GM19324 (cell line): ENCODE data around the gene S1PR4.
"Not testable (repeated sequence)": the region's sequence is repeated elsewhere in the genome, so short reads cannot be mapped to it uniquely, and the experiment has no call there.

Experiments used
- ATAC-seq: cut with Tn5 transposase; IDR thresholded peaks from one replicate; pipeline ENCODE4 v1.9.1; 2021; ENCODE audit warnings: mild to moderate bottlenecking, moderate library complexity; ENCODE audit not compliant: unreplicated experiment, low FRiP score

S1PR4 gene

DNA sequence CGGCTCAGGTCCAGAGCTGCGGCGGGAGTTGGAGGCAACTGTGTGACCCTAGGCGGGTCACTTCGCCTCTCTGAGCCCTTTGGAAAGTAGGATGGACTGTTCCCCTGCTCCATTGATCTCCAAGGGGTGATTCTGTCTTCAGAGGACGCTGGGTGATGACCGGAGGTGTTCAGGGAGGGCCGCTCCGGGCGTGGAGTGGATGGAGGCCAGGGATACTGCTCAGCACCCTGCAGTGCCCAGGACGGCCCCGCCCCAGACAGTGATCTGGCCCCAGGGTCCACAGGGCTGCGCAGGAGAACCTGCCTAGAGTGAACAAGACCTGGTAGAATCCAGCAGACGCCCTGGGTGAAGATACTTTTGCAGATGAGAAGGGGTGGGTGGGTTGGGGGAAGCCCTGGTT is 14.1 kb downstream of the S1PR4 start:
- ATAC-seq, result no peak

GRCh38 chr19:3193256-3194105 is 14.9 kb downstream of the S1PR4 start:
- no peak for ATAC-seq

GRCh38 chr19:3194106-3195087 is 15.8 kb downstream of the S1PR4 start:
- ATAC-seq, result no peak

DNA sequence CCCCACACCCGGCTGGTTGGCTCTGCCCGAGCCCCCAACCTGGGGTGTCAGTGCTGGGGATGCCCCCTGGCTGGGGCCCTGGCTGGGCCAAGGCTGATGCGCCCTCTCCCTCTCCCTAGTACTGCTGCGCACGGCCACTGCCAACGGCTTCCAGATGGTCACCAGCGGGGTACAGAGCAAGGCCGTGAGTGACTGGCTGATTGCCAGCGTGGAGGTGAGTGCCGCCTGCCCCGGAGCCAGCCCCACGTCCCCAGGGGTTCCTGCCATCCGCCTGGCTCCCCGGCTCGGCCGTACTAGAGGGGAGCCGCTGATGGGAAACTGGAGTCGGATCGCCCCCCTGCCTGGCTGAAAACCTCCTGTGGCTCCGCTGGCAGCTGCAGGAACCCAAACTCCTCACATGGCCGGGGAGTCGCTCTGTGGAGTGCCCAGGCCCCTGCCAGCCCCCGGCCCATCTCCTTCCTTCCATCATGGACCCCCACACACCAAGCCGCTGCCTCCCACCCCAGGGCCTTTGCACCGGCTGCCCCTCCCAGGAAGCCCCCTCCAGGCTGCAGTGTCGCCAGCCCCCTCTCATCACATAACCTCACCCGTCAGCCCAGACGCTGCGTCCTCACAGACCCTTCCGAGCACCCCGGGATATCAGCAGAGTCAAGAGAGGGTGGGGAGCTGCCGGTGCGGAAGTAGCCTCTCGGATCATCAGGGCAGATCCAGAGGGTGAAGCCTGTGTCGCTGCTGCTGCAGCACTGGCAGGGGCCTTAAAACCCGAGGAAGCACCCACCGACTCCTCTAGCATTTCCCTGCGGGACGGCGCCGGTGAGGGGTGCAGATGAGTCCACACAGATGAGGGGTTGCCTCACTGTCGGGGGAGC is 17.7 kb downstream of the S1PR4 start:
- no peak for ATAC-seq

GRCh38 chr19:3196933-3197205 is 18.3 kb downstream of the S1PR4 start:
- no peak for ATAC-seq

GRCh38 chr19:3198901-3199700 is 20.5 kb downstream of the S1PR4 start:
- no peak for ATAC-seq

DNA sequence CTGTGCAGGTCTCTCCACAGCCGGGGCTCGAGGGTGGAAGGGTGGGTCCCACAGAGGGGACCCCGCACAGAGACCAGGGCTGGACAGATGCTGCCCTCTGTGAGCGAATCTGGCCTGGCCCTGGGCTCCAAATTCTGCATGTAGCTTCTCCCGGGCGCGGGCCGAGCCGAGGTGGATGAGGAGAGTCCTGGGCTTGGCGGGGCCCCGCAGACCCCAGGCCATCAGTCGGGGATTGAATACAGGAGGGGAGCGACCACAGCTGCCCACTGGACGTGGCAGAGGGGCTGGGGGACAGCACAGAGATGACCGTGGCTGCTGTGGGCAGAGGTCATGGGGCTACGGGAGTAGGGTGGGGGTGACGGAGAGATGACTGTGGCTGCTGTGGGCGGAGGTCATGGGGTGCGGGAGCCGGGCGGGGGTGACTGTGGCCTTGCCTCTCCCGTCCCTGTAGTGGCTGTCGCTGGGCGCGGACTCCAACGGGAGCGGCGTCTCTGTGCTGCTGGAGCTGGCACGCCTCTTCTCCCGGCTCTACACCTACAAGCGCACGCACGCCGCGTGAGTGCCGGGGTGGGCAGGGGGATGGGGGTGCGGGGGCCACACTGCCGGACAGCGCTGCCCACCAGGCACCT is 22.6 kb downstream of the S1PR4 start:
- no peak for ATAC-seq

GRCh38 chr19:3201911-3202310 is 23.3 kb downstream of the S1PR4 start:
- no peak for ATAC-seq

GRCh38 chr19:3202346-3202745 is 23.8 kb downstream of the S1PR4 start:
- no peak for ATAC-seq

DNA sequence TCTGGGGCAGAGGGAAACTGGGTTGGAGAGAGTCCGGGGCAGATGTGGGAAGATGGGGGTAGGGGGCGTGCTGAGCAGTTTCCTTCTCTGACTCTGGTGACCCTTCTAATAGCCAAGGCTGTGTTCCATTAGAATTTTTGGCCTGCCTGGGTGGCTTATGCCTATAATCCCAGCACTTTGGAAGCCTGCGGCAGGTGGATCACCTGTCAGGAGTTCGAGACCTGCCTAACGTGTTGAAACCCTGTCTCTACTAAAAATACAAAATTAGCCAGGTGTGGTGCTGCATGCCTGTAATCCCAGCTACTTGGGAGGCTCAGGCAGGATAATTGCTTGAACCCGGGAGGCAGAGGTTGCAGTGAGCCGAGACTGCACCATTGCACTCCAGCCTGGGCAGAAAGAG is 24.3 kb downstream of the S1PR4 start:
- ATAC-seq, result not testable (repeated sequence)

DNA sequence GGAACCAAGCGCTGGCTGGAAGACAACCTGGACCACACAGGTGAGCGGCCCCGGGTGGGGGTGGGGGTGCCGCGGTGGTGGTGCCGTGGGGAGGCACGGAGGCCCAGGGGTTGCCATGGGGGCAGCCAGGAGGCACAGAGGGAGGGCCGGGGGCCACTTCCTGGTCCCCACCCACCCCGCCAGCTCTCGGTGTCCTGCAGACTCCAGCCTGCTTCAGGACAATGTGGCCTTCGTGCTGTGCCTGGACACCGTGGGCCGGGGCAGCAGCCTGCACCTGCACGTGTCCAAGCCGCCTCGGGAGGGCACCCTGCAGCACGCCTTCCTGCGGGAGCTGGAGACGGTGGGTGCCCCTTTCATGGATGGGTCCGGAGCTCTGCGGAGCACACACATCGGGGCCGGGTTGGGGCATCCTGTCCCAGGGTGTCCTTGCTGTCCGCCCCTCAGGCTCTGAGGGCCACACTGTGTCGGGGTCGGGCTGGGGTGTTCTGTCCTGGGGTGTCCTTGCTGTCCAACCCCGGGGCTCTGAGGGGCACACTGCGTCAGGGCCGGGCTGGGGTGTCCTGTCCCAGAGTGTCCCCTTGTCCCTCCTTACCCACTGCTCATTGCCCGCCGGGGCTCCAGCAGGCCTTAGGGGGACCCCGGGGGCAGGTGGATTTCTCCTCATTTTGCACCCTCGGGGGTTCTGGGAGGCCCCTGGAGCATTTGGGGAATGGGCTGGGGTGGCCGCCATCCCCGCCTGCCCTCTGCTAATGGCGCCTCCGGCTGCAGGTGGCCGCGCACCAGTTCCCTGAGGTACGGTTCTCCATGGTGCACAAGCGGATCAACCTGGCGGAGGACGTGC is 25.5 kb downstream of the S1PR4 start:
- no peak for ATAC-seq

- no peak for ATAC-seq
Measured at GRCh38 chr19:3204646-3205275, 26.2 kb downstream of the S1PR4 start.

DNA sequence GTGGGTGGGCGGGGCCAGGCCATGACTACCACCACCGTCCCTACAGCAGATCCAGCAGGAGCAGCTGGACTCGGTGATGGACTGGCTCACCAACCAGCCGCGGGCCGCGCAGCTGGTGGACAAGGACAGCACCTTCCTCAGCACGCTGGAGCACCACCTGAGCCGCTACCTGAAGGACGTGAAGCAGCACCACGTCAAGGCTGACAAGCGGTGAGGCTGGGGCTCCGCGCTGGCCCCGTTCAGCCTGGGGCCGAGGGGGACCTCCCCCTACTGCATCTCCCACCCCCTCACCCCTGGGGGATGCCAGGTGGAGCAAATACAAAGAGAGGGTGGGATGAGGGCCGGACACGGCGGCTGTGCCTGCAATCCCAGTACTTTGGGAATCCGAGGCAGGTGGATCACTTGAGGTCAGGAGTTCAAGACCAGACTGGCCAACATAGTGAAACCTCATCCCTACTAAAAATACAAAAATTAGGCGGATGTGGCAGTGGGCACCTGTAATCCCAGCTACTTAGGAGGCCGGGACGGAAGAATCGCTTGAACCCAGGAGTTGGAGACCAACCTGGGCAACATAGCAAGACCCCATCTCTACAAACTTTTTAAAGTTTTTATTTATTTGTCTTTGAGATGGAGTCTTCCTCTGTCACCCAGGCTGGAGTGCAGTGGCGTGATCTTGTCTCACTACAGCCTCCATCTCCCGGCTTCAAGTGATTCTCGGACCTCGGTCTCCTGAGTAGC is 27.8 kb downstream of the S1PR4 start:
- no peak for ATAC-seq

GRCh38 chr19:3207461-3208242 is 29.1 kb downstream of the S1PR4 start:
- ATAC-seq, result no peak

- ATAC-seq, result no peak
Measured at GRCh38 chr19:3208317-3209207, 30.0 kb downstream of the S1PR4 start.
